Thyroid gland (tissue), 4 donors: ENCODE data around the gene OR51A2.

Experiments used
- CTCF ChIP-seq, 6 experiments: fragments of 200-600 bp in 3 of 6; fragments of 450-650 bp in 3 of 6; sonication (generic) in 3 of 6; IDR thresholded peaks; one replicate each; pipeline ENCODE4 v1.5.1; 2016 to 2019; ENCODE audit warnings: antibody characterized with exemption in 6 of 6, mild to moderate bottlenecking in 2 of 6, inconsistent platforms in 1 of 6, moderate library complexity in 1 of 6
- POLR2A ChIP-seq, 2 donors: fragments of 450-650 bp; IDR thresholded peaks; one replicate each; pipeline ENCODE4 v1.6.1; 2017; ENCODE audit warnings: antibody characterized with exemption in 2 of 2, mild to moderate bottlenecking in 2 of 2, moderate library complexity in 1 of 2

- TF ChIP-seq POLR2A (IDR thresholded peaks at IDR 0.05) (no peak), CTCF (IDR thresholded peaks at IDR 0.05) (peak in 4 of 6 experiments; percentile 58 to 63 (median 62))
Observed at GRCh38 chr11:5004424-5005274, 49.1 kb upstream of the OR51A2 start.
